ENCODE results near the gene KCNIP4.

GRCh38 chr4:21656832-21657231 lies 291.7 kb downstream of the KCNIP4 start:
- TF ChIP-seq CTCF (IDR thresholded peaks at IDR 0.05) (no peak), EZH2 (IDR thresholded peaks at IDR 0.05; ENCODE audit: borderline replicate concordance, insufficient read depth, low read depth, low read length, poor library complexity, severe bottlenecking) (no peak)
